Epithelial cell of esophagus (primary cell): ENCODE data around the gene PACSIN2.

Experiments
- DNase-seq: peaks from one replicate; pipeline ENCODE4 v3.0.0; 2010; ENCODE audit warnings: low read depth
- H3K4me3 ChIP-seq: 2 replicates; pipeline ENCODE4 v1.5.1; 2011; ENCODE audit warnings: mild to moderate bottlenecking, low read length, control low read depth
- CTCF ChIP-seq: IDR thresholded peaks from 2 replicates; pipeline ENCODE4 v1.5.1; 2011; ENCODE audit warnings: low read depth, mild to moderate bottlenecking, low read length, control low read depth, inconsistent platforms; ENCODE audit not compliant: insufficient read depth; ENCODE audit errors: missing control alignments

PACSIN2 gene

GRCh38 chr22:42891008-42891407, 123.9 kb downstream of the PACSIN2 start:
- no peak overlapping the region for H3K4me3 ChIP-seq
- DNase-seq: no peak
- no peak for TF ChIP-seq CTCF

GRCh38 chr22:42889304-42889703, 125.6 kb downstream of the PACSIN2 start:
- no peak overlapping the region for H3K4me3 ChIP-seq
- DNase-seq: no peak
- no peak for TF ChIP-seq CTCF

GRCh38 chr22:42887523-42888507, 127.1 kb downstream of the PACSIN2 start:
- no peak overlapping the region for H3K4me3 ChIP-seq
- TF ChIP-seq CTCF: no peak
- DNase-seq: no peak

- no peak for TF ChIP-seq CTCF
- H3K4me3 ChIP-seq: no peak overlapping the region
- DNase-seq: no peak
Measured at GRCh38 chr22:42887120-42887519, 127.8 kb downstream of the PACSIN2 start.

- H3K4me3 ChIP-seq: no peak overlapping the region
- TF ChIP-seq CTCF: no peak
- no peak for DNase-seq
Measured at GRCh38 chr22:42885446-42885845, 129.5 kb downstream of the PACSIN2 start.

- TF ChIP-seq CTCF: no peak
- DNase-seq: peak; percentile 17
Measured at GRCh38 chr22:42884616-42885375, 130.2 kb downstream of the PACSIN2 start.

GRCh38 chr22:42883970-42884369, 131.0 kb downstream of the PACSIN2 start:
- no peak for TF ChIP-seq CTCF
- no peak for DNase-seq
- H3K4me3 ChIP-seq: no peak overlapping the region

More at GRCh38 chr22:42884616-42885375, 130.2 kb downstream of the PACSIN2 start:
- H3K4me3 ChIP-seq: no peak overlapping the region
